ENCODE results near the gene CAST. TPM values are rescaled to one million over a fixed set of nuclear protein-coding genes. Genes with fewer than 3 reads are reported as not detected.

Gene CAST
- total and polyA plus RNA-seq, 2 donors (not counting 1 experiment from before 2014, with no cell fraction given) = 41.0 to 231 TPM

DNA sequence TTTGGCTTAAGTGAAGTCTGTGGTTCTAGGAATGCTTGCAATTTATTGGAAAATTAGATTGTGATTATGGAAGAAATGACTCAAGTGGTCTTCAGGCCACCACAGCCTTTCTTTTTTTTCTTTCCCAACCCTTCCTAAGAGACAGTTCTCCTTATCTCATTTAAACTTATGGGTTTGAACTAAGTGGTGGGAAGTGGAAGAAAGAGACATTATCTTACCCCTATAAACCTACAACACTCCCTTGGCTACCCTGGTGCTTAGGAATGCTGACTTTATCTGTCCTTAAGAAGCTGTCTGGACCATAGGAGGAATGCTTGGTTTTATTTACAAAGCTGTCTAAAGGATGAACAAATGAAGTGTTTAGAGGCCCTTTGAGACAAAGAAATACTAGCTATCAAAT lies 150.7 kb downstream of the CAST start:
- Histone ChIP-seq H4K20me1 (ENCODE audit: control insufficient read depth, insufficient read depth, low read length, poor library complexity, severe bottlenecking) (no peaks in the 10 kb centered on the region), H3K9ac (ENCODE audit: low read length) (no peak overlapping the region), H2AFZ (ENCODE audit: insufficient read depth, low read depth, low read length, poor library complexity, severe bottlenecking) (no peak overlapping the region), H3K27ac (ENCODE audit: low read length in 2 of 2) (no peak overlapping the region), H3K4me3 (ENCODE audit: control extremely low read depth in 1 of 5, extremely low read depth in 1 of 5, insufficient read depth in 1 of 5, low read depth in 2 of 5, low read length in 4 of 5) (no peak overlapping the region), H3K4me1 (ENCODE audit: control insufficient read depth in 2 of 2, insufficient read depth in 2 of 2, low read length in 2 of 2) (peaks cover 25 to 28% of the 10 kb centered on the region in 2 donors), H3K4me2 (replicated peaks; ENCODE audit: low read depth, low read length, poor library complexity, severe bottlenecking) (no peak overlapping the region), H3K36me3 (replicated peaks in 1 of 2; ENCODE audit: control extremely low read depth in 1 of 2, control insufficient read depth in 1 of 2, extremely low read depth in 1 of 2, insufficient read depth in 2 of 2, low read length in 1 of 2) (no peaks in the 10 kb centered on the region), H3K9me3 (ENCODE audit: control extremely low read depth in 1 of 3, control insufficient read depth in 2 of 3, insufficient read depth in 1 of 3, low read length in 2 of 3) (no peaks in the 10 kb centered on the region), H3K27me3 (replicated peaks in 1 of 4; ENCODE audit: control extremely low read depth in 1 of 4, control insufficient read depth in 3 of 4, insufficient read depth in 4 of 4, low read length in 3 of 4) (no peaks in the 10 kb centered on the region), H3K79me2 (ENCODE audit: control insufficient read depth, insufficient read depth, low read length) (no peaks in the 10 kb centered on the region)
- ATAC-seq (ENCODE audit: low read depth) (no peak), DNase-seq (no peak)
- ChIA-PET POLR2A (no interaction called here), CTCF (interaction anchor here (1.0 kb wide), 1 partner anchor 9 kb away, joined by 3 read pairs; no protein-coding TSS in a partner anchor)
- H3K4me3 Mint-ChIP-seq = no peak overlapping the region
- H3K27me3 Mint-ChIP-seq = no peaks in the 10 kb centered on the region
- H3K4me1 Mint-ChIP-seq = peaks cover 30% of the 10 kb centered on the region
- H3K27ac Mint-ChIP-seq = no peak overlapping the region
- TF ChIP-seq, protein P1, sequence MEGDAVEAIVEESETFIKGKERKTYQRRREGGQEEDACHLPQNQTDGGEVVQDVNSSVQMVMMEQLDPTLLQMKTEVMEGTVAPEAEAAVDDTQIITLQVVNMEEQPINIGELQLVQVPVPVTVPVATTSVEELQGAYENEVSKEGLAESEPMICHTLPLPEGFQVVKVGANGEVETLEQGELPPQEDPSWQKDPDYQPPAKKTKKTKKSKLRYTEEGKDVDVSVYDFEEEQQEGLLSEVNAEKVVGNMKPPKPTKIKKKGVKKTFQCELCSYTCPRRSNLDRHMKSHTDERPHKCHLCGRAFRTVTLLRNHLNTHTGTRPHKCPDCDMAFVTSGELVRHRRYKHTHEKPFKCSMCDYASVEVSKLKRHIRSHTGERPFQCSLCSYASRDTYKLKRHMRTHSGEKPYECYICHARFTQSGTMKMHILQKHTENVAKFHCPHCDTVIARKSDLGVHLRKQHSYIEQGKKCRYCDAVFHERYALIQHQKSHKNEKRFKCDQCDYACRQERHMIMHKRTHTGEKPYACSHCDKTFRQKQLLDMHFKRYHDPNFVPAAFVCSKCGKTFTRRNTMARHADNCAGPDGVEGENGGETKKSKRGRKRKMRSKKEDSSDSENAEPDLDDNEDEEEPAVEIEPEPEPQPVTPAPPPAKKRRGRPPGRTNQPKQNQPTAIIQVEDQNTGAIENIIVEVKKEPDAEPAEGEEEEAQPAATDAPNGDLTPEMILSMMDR (IDR thresholded peaks at IDR 0.05) = no peak
- no peak for TF ChIP-seq EZH2 (IDR thresholded peaks at IDR 0.05; ENCODE audit: borderline replicate concordance, insufficient read depth, low read depth, low read length, poor library complexity, severe bottlenecking)
- no peaks in the 10 kb centered on the region for H3K9me3 Mint-ChIP-seq (ENCODE audit: insufficient read depth)
- intact Hi-C loops (cut with micrococcal nuclease) = no loop called here

GRCh38 chr5:96814041-96814440 lies 151.9 kb downstream of the CAST start:
- H3K4me1 Mint-ChIP-seq = peaks cover 22% of the 10 kb centered on the region
- Histone ChIP-seq H3K27ac (ENCODE audit: low read length in 2 of 2) (no peak overlapping the region), H4K20me1 (ENCODE audit: control insufficient read depth, insufficient read depth, low read length, poor library complexity, severe bottlenecking) (no peaks in the 10 kb centered on the region), H2AFZ (ENCODE audit: insufficient read depth, low read depth, low read length, poor library complexity, severe bottlenecking) (no peak overlapping the region), H3K79me2 (ENCODE audit: control insufficient read depth, insufficient read depth, low read length) (no peaks in the 10 kb centered on the region), H3K9me3 (ENCODE audit: control extremely low read depth in 1 of 3, control insufficient read depth in 2 of 3, insufficient read depth in 1 of 3, low read length in 2 of 3) (no peaks in the 10 kb centered on the region), H3K27me3 (replicated peaks in 1 of 4; ENCODE audit: control extremely low read depth in 1 of 4, control insufficient read depth in 3 of 4, insufficient read depth in 4 of 4, low read length in 3 of 4) (no peaks in the 10 kb centered on the region), H3K9ac (ENCODE audit: low read length) (no peak overlapping the region), H3K36me3 (replicated peaks in 1 of 2; ENCODE audit: control extremely low read depth in 1 of 2, control insufficient read depth in 1 of 2, extremely low read depth in 1 of 2, insufficient read depth in 2 of 2, low read length in 1 of 2) (no peaks in the 10 kb centered on the region), H3K4me2 (replicated peaks; ENCODE audit: low read depth, low read length, poor library complexity, severe bottlenecking) (no peak overlapping the region), H3K4me1 (ENCODE audit: control insufficient read depth in 2 of 2, insufficient read depth in 2 of 2, low read length in 2 of 2) (peaks cover 21 to 23% of the 10 kb centered on the region in 2 donors), H3K4me3 (ENCODE audit: control extremely low read depth in 1 of 5, extremely low read depth in 1 of 5, insufficient read depth in 1 of 5, low read depth in 2 of 5, low read length in 4 of 5) (no peak overlapping the region)
- TF ChIP-seq EZH2 (IDR thresholded peaks at IDR 0.05; ENCODE audit: borderline replicate concordance, insufficient read depth, low read depth, low read length, poor library complexity, severe bottlenecking) = no peak
- TF ChIP-seq, protein P1 (IDR thresholded peaks at IDR 0.05) = no peak
- H3K27me3 Mint-ChIP-seq = no peaks in the 10 kb centered on the region
- H3K4me3 Mint-ChIP-seq = no peak overlapping the region
- WGBS (ENCODE audit: insufficient coverage) = 91% methylated on average over 2 of the region's 3 CpGs
- ChIA-PET CTCF (interaction anchor here (1.2 to 1.3 kb wide), 2 partner anchors 12 to 62 kb away, joined by 3 to 6 read pairs; no protein-coding TSS in a partner anchor), POLR2A (no interaction called here)
- no peak overlapping the region for H3K27ac Mint-ChIP-seq
- no peak for DNase-seq
- ATAC-seq (ENCODE audit: low read depth) = no peak
- no peaks in the 10 kb centered on the region for H3K9me3 Mint-ChIP-seq (ENCODE audit: insufficient read depth)
- intact Hi-C loops (cut with micrococcal nuclease) = no loop called here
